BLaER1 treated with 17β-estradiol and CSF1 and Interleukin-3, amounts not matched to agents 10 nM and 100 nM (cell line): ENCODE results near the gene FADS2.

Source experiments
- H3K27ac ChIP-seq, 11 experiments: shearing (Covaris generic); formaldehyde crosslinking; 2 replicates each; pipeline ENCODE4 v1.8.1; 2022
- H3K27me3 ChIP-seq, 11 experiments: shearing (Covaris generic); formaldehyde crosslinking; 2 replicates each; pipeline ENCODE4 v1.8.1; 2022
- H3K36me3 ChIP-seq, 11 experiments: shearing (Covaris generic); formaldehyde crosslinking; 2 replicates each; pipeline ENCODE4 v1.8.1; 2022
- H3K4me1 ChIP-seq, 10 experiments: shearing (Covaris generic); formaldehyde crosslinking; 2 replicates each; pipeline ENCODE4 v1.8.1; 2022
- H3K4me2 ChIP-seq, 11 experiments: shearing (Covaris generic); formaldehyde crosslinking; 2 replicates each; pipeline ENCODE4 v1.8.1; 2022
- H3K4me3 ChIP-seq, 10 experiments: shearing (Covaris generic); formaldehyde crosslinking; 2 replicates each; pipeline ENCODE4 v1.8.1; 2022
- H3K9ac ChIP-seq, 11 experiments: shearing (Covaris generic); formaldehyde crosslinking; 2 replicates each; pipeline ENCODE4 v1.8.1; 2022
- H3K9me3 ChIP-seq, 11 experiments: shearing (Covaris generic); formaldehyde crosslinking; replicated peaks in 1 of 11; 2 replicates each; pipeline ENCODE4 v1.8.1; 2022
- H4K20me1 ChIP-seq, 11 experiments: shearing (Covaris generic); formaldehyde crosslinking; 2 replicates each; pipeline ENCODE4 v1.8.1; 2022
- Cebpa-rat ChIP-seq, 11 experiments: shearing (Covaris generic); IDR thresholded peaks; 2 replicates each; pipeline ENCODE4 v1.8.1; 2022

Gene FADS2

DNA sequence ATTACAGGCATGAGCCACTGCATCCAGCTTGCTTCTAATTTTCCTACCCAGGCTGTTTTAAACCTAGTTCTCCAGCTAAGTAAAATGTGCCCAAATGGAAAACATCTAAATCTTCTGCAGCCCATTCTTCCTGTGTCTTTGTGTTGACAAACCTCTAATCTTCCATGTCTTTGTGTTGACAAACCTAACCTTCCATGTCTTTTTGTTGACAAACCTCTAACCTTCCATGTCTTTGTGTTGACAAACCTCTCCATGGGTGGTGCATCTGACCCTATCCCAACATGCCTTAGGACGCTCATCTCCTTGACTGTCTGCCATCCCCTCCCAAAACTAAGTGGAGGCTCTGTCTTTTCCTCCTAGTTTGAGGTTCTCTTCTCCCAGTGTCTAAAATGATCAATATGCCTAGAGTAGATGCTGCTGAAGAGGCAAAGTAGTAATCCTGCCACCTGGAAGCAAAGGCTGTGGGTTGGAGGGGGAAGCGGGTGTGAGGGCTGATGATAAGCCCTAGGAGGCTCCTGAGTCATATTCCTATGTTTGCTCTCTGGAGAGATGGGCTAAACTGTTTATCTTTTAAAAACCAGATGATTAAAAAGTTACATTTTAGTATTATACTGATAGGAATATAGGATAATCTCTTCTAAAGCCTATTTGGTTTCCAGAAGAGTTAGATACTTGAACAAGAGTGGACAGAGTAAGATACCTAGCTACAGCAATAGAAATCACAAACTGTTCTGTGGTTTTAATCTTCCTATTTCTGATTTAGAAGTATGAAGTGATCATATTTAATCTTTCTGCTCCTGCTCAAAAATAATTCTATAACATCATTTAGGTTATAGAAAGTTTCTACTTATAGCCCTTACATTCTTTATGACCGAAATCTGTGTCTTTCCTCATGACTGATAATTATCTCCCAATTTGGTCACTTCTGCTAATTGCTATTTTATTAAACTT, 27.5 kb upstream of the FADS2 start:
- peaks cover 2 to 31% (median 15%) of the 10 kb centered on the region in 10 experiments; a peak in 16 of 20 replicates for H3K4me1 ChIP-seq
- H3K9ac ChIP-seq: no peak overlapping the region; a peak in 1 of 22 replicates
- H3K4me3 ChIP-seq: no peak overlapping the region
- peaks cover 53 to 98% (median 96%) of the 10 kb centered on the region in 11 experiments for H3K36me3 ChIP-seq
- H3K9me3 ChIP-seq: no peaks in the 10 kb centered on the region
- TF ChIP-seq Cebpa-rat (IDR thresholded peaks at IDR 0.05): no peak
- H3K4me2 ChIP-seq: no peak overlapping the region
- H3K27me3 ChIP-seq: no peaks in the 10 kb centered on the region
- peaks cover 0 to 74% (median 37%) of the 10 kb centered on the region in 11 experiments; a peak in 15 of 22 replicates for H4K20me1 ChIP-seq
- 0 out of 22 replicates have a peak overlapping the region, but pooled peaks of 1 of the 11 experiments have one; percentile 41 for H3K27ac ChIP-seq

DNA sequence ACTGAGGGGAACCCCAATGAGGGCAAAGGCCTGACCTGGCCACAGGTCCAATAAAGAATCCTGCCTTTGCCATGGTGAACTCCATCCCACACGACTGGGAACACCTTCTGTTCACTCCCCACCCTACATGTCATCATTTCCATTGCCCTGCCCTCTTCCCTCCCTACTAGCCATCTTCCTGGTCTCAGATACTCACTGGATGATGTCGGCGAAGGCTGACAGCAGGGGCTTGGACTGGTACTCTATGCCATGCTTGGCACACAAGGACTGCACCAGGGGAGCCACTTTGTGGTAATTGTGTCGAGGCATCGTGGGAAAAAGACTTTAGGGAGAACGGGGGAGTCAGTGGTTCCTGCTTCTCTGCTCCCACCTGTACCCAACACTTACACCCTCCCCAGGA, 25.5 kb upstream of the FADS2 start:
- peaks cover 62 to 100% (median 97%) of the 10 kb centered on the region in 11 experiments for H3K36me3 ChIP-seq
- H3K4me1 ChIP-seq: peaks cover 0 to 18% (median 6%) of the 10 kb centered on the region in 10 experiments; a peak in 10 of 20 replicates
- no peak overlapping the region for H3K4me2 ChIP-seq
- no peaks in the 10 kb centered on the region for H3K9me3 ChIP-seq
- H3K4me3 ChIP-seq: no peak overlapping the region
- no peaks in the 10 kb centered on the region for H3K27me3 ChIP-seq
- H3K9ac ChIP-seq: peak overlapping the region in 2 of 11 experiments; percentile 14 to 19; a peak in 2 of 22 replicates
- H3K27ac ChIP-seq: no peak overlapping the region
- peaks cover 0 to 71% (median 21%) of the 10 kb centered on the region in 11 experiments; a peak in 11 of 22 replicates for H4K20me1 ChIP-seq
- TF ChIP-seq Cebpa-rat (IDR thresholded peaks at IDR 0.05): no peak

DNA sequence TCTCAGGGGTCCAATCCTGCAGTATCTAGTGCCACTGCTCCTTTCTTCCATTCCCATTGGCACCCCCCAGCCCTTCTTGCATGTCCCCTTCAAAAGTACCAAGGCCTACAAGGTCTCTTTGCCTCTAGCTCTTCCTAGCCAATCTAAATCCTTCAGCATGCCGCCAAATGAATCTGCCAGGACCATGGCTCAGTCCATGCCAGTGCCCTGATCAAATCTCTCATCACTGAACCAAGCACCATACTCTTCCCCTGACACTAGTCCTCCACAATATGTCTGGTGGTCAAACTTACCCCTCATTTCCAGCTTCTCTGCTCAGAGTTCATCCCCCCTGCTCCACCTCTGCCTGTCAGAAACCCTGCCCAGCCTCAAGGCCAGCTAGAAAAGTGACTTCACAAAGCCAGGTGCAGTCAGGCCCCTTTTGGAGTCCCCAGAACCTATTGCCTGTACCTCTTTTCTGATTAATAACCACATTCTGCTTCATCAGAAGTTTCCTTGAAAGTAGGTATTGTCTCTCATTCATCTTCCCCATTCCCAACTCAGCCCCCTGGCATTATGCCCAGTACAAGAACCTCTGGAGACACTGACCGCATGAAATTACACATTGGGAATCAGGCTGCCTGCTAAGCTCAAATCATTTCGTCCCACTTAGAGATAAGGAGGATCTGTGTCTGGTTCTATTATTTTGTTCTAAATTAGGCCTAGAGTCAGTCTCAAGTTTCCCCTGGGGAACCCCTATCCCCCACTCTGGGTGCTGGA, 24.0 kb upstream of the FADS2 start:
- peaks cover 0 to 14% (median 3%) of the 10 kb centered on the region in 10 experiments; a peak in 9 of 20 replicates for H3K4me1 ChIP-seq
- TF ChIP-seq Cebpa-rat (IDR thresholded peaks at IDR 0.05): no peak
- peaks cover 77 to 100% (median 98%) of the 10 kb centered on the region in 11 experiments for H3K36me3 ChIP-seq
- H3K4me3 ChIP-seq: no peak overlapping the region
- peak overlapping the region in 1 of 11 experiments; percentile 51; a peak in 2 of 22 replicates for H3K9ac ChIP-seq
- no peaks in the 10 kb centered on the region for H3K27me3 ChIP-seq
- peaks cover 0 to 85% (median 25%) of the 10 kb centered on the region in 11 experiments; a peak in 10 of 22 replicates for H4K20me1 ChIP-seq
- no peak overlapping the region for H3K27ac ChIP-seq
- no peaks in the 10 kb centered on the region for H3K9me3 ChIP-seq
- no peak overlapping the region for H3K4me2 ChIP-seq

DNA sequence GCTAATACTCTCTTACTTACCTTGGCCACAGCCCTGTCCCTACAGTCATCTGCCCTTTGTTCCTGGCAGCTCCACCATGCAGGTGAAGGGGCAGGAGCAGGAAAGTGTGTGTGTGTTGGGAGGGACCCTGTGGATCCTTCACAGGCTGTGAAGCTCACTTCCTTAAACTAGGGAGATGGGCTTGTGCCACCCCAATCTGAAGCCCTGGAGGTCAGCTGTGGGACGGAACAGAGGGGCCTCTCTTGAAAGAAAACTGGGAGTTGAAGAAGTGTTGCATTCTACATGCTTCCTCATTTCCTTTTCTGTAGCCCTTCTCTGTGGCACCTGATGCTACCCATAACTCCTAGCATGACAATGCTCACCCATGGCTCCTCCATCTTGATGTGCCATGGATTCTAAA, 23.0 kb upstream of the FADS2 start:
- Histone ChIP-seq H3K9me3 (no peaks in the 10 kb centered on the region), H3K4me1 (peaks cover 0 to 7% (median 0%) of the 10 kb centered on the region in 10 experiments; a peak in 1 of 20 replicates), H3K4me2 (no peak overlapping the region), H3K9ac (peak overlapping the region in 1 of 11 experiments; percentile 7; a peak in 2 of 22 replicates), H3K27me3 (no peaks in the 10 kb centered on the region), H4K20me1 (peaks cover 0 to 90% (median 23%) of the 10 kb centered on the region in 11 experiments; a peak in 12 of 22 replicates), H3K36me3 (peaks cover 88 to 100% (median 99%) of the 10 kb centered on the region in 11 experiments), H3K4me3 (no peak overlapping the region), H3K27ac (no peak overlapping the region)
- no peak for TF ChIP-seq Cebpa-rat (IDR thresholded peaks at IDR 0.05)

DNA sequence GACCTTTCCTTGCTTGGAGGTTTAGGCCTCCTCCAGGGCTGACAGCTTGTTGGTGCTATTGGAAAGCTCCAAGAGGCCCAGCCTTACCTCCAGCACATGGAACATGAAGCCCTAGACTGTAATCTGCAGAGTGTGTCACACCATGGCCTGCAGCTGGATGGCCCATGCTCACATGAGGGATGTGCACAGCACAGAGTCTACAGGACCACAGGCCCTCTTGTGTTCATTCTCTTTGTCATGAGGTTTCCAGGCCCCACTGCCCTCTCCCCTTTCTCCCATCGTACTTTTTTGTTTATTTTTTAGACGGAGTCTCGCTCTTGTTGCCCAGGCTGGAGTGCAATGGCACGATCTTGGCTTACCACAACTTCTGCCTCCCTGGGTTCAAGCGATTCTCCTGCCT, 21.3 kb upstream of the FADS2 start:
- H3K36me3 ChIP-seq: peaks cover 98 to 100% (median 99%) of the 10 kb centered on the region in 11 experiments
- H3K9me3 ChIP-seq: no peaks in the 10 kb centered on the region
- no peak for TF ChIP-seq Cebpa-rat (IDR thresholded peaks at IDR 0.05)
- H4K20me1 ChIP-seq: peaks cover 0 to 94% (median 21%) of the 10 kb centered on the region in 11 experiments; a peak in 12 of 22 replicates
- peaks cover 0 to 7% (median 0%) of the 10 kb centered on the region in 10 experiments; a peak in 1 of 20 replicates for H3K4me1 ChIP-seq
- no peaks in the 10 kb centered on the region for H3K27me3 ChIP-seq
- no peak overlapping the region for H3K4me2 ChIP-seq
- H3K27ac ChIP-seq: 0 out of 22 replicates have a peak overlapping the region, but pooled peaks of 1 of the 11 experiments have one; percentile 4
- H3K9ac ChIP-seq: no peak overlapping the region
- no peak overlapping the region for H3K4me3 ChIP-seq

DNA sequence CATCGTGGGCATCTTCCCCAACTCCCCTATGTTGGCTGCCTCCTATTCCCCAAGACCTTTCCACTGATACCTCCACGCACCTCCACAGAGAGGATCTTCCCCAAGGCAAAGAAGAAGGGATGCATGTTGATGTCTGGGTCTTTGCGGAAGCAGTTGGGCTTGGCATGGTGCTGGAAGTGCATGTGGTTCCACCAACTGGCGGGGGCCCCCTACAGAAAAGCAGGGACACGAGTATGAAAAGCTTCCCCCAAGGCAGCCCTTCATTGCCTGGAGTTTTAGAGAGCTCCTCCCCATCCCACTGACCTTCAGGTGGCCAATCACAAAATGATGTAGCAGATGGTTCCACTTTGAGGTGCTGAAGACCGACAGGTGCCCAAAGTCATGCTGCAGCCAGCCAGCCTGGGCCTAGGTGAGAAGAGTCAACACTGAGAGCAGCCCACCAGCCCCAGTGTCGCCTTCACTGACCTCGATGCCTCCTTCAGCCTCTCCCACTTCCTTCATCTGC, 17.4 kb upstream of the FADS2 start:
- no peak overlapping the region for H3K4me3 ChIP-seq
- H4K20me1 ChIP-seq: peaks cover 0 to 69% (median 7%) of the 10 kb centered on the region in 11 experiments; a peak in 10 of 22 replicates
- H3K36me3 ChIP-seq: peaks cover 74 to 88% (median 83%) of the 10 kb centered on the region in 11 experiments
- H3K9ac ChIP-seq: no peak overlapping the region
- no peak for TF ChIP-seq Cebpa-rat (IDR thresholded peaks at IDR 0.05)
- no peak overlapping the region for H3K27ac ChIP-seq
- peaks cover 0 to 8% (median 4%) of the 10 kb centered on the region in 11 experiments; a peak in 10 of 22 replicates for H3K9me3 ChIP-seq
- peaks cover 0 to 17% (median 10%) of the 10 kb centered on the region in 10 experiments; a peak in 11 of 20 replicates for H3K4me1 ChIP-seq
- no peaks in the 10 kb centered on the region for H3K27me3 ChIP-seq
- no peak overlapping the region for H3K4me2 ChIP-seq

DNA sequence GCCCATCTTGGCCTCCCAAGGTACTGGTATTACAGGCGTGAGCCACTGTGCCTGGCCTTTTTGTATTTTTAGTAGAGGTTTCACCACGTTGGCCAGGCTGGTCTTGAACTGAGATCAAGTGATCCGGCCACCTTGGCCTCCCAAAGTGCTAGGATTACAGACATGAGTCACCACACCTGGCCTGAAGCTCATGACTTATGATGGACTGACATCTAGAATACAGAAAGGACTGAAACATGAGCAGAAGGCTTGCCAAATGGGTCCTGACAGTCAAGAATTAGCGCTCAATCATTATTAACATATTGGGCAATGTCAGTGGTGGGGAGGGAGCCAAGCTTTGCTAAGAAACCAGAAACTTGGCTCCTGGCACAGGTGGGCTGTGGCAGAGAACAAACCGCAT, 16.3 kb upstream of the FADS2 start:
- Histone ChIP-seq H3K4me1 (peaks cover 0 to 17% (median 10%) of the 10 kb centered on the region in 10 experiments; a peak in 11 of 20 replicates), H4K20me1 (peaks cover 0 to 61% (median 7%) of the 10 kb centered on the region in 11 experiments; a peak in 10 of 22 replicates), H3K9me3 (peaks cover 0 to 8% (median 4%) of the 10 kb centered on the region in 11 experiments; a peak in 10 of 22 replicates), H3K4me3 (no peak overlapping the region), H3K36me3 (peaks cover 65 to 77% (median 74%) of the 10 kb centered on the region in 11 experiments), H3K27ac (no peak overlapping the region), H3K9ac (no peak overlapping the region), H3K27me3 (no peaks in the 10 kb centered on the region), H3K4me2 (no peak overlapping the region)
- TF ChIP-seq Cebpa-rat (IDR thresholded peaks at IDR 0.05): no peak

DNA sequence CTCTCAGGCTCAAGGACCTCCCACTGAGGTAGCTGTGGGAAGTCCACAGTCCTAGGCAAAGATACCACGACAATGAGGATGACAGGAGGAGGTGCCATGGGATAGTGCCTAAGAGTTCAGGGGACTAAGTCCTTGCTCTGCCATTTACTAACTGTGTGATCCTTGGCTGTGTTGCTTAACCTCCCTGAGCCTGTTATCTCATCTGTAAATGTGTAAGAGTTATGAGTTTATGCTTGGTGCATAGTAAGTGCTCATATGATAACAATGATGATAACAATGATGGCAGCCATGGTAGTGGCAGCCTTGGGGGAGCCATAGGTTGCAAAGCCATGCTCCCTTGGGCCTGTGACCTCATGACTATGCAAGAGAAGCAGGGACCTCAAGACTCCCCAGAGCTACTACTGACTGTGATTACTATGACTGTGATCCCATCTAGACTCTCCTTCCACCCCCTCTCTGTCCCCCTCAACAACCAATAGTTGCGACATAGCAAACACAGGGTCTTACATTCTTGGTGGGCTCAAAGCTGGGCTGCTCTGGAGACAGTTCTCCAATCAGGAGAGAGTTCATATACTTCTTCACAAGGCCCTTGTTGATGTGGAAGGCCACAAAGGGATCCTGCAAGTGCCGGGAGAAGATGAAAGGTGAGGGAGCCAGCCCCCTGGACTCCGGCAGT, 15.2 kb upstream of the FADS2 start:
- no peak overlapping the region for H3K27ac ChIP-seq
- H3K27me3 ChIP-seq: no peaks in the 10 kb centered on the region

More for the DNA sequence above, 15.2 kb upstream of the FADS2 start:
- Histone ChIP-seq H3K4me1 (peaks cover 7 to 25% (median 18%) of the 10 kb centered on the region in 10 experiments; a peak in 19 of 20 replicates), H3K9me3 (peaks cover 0 to 8% (median 4%) of the 10 kb centered on the region in 11 experiments; a peak in 10 of 22 replicates), H3K4me2 (0 out of 22 replicates have a peak overlapping the region, but pooled peaks of 1 of the 11 experiments have one; percentile 4), H3K9ac (no peak overlapping the region), H3K4me3 (no peak overlapping the region), H3K36me3 (peaks cover 55 to 67% (median 64%) of the 10 kb centered on the region in 11 experiments), H4K20me1 (peaks cover 0 to 52% (median 7%) of the 10 kb centered on the region in 11 experiments; a peak in 10 of 22 replicates)
- peak in 5 of 11 experiments; percentile 20 to 79 (median 41); a peak in 5 of 22 replicates for TF ChIP-seq Cebpa-rat (IDR thresholded peaks at IDR 0.05)
